CD8-positive, alpha-beta memory T cell (primary cell): ENCODE results near the gene INSIG1. TPM values are rescaled to one million over a fixed set of nuclear protein-coding genes. Genes with fewer than 3 reads are reported as not detected.

Source experiments
- CTCF ChIA-PET: fragments of 350-600 bp; sonication (Branson Sonifier 250); formaldehyde crosslinking; loops from one replicate; lab custom pipeline; 2021; ENCODE audit warnings: antibody characterized with exemption; lab: Charles Lee
- POLR2A ChIA-PET: fragments of 350-600 bp; sonication (Branson Sonifier 250); formaldehyde crosslinking; loops from one replicate; lab custom pipeline; 2021; ENCODE audit warnings: antibody characterized with exemption; lab: Charles Lee
- DNase-seq, 5 donors: peaks; one replicate each; pipeline versions ENCODE4 v3.0.0 to v3.0.0-alpha.2; 2020 to 2022; ENCODE audit warnings: mixed read lengths in 1 of 5
- H3K27ac ChIP-seq: one replicate; pipeline ENCODE4 v1.7.0; 2013; ENCODE audit warnings: low read depth, mild to moderate bottlenecking, low read length, moderate library complexity
- H3K27me3 ChIP-seq: 2 replicates; pipeline ENCODE4 v1.7.0; 2013; ENCODE audit warnings: low read length, mild to moderate bottlenecking; ENCODE audit not compliant: insufficient read depth, poor library complexity, severe bottlenecking
- H3K36me3 ChIP-seq: 2 replicates; pipeline ENCODE4 v1.7.0; 2013; ENCODE audit warnings: mild to moderate bottlenecking, low read length, moderate library complexity; ENCODE audit not compliant: insufficient read depth
- H3K4me1 ChIP-seq: 2 replicates; pipeline ENCODE4 v1.7.0; 2013; ENCODE audit warnings: mild to moderate bottlenecking, low read length, moderate library complexity; ENCODE audit not compliant: insufficient read depth
- H3K4me3 ChIP-seq: 2 replicates; pipeline ENCODE4 v1.7.0; 2013; ENCODE audit warnings: mild to moderate bottlenecking, low read length
- H3K9me3 ChIP-seq: 2 replicates; pipeline ENCODE4 v1.7.0; 2013; ENCODE audit warnings: mild to moderate bottlenecking, low read length
- H3K27ac Mint-ChIP-seq, 8 donors: one replicate each; pipeline ENCODE4 v1.8.0; 2020 to 2021; ENCODE audit warnings: mixed read lengths in 8 of 8, mild to moderate bottlenecking in 6 of 8, inconsistent platforms in 3 of 8, moderate library complexity in 3 of 8
- H3K27me3 Mint-ChIP-seq, 2 donors: one replicate each; pipeline ENCODE4 v1.8.0; 2020 to 2021; ENCODE audit warnings: mixed read lengths in 2 of 2, mild to moderate bottlenecking in 1 of 2, moderate library complexity in 1 of 2
- H3K36me3 Mint-ChIP-seq, 3 donors: one replicate each; pipeline ENCODE4 v1.8.0; 2020 to 2021; ENCODE audit warnings: mixed read lengths in 3 of 3, inconsistent platforms in 1 of 3, mild to moderate bottlenecking in 1 of 3
- H3K4me1 Mint-ChIP-seq, 3 donors: one replicate each; pipeline ENCODE4 v1.8.0; 2020 to 2021; ENCODE audit warnings: mixed read lengths in 3 of 3, inconsistent platforms in 1 of 3, mild to moderate bottlenecking in 1 of 3
- H3K4me3 Mint-ChIP-seq, 7 donors: one replicate each; pipeline ENCODE4 v1.8.0; 2020 to 2021; ENCODE audit warnings: mixed read lengths in 7 of 7, mild to moderate bottlenecking in 6 of 7, moderate library complexity in 4 of 7, inconsistent platforms in 2 of 7
- H3K9me3 Mint-ChIP-seq, 5 donors: one replicate each; pipeline ENCODE4 v1.8.0; 2020 to 2022; ENCODE audit warnings: mixed read lengths in 5 of 5, mild to moderate bottlenecking in 3 of 5, moderate library complexity in 2 of 5, inconsistent platforms in 1 of 5
- polyA plus RNA-seq: library from polyadenylated mRNA; unstranded; fragments of 300-500 nt; fragmentation: Illumina TruSeq; gene quantifications from one replicate; pipeline ENCODE4 v1.2.3, GENCODE V29; 2021
- total RNA-seq, 2 experiments: library from RNA; stranded (reverse); gene quantifications; one replicate each; pipeline ENCODE4 v1.2.3, GENCODE V29; 2021

INSIG1 gene
- total and polyA plus RNA-seq, 3 experiments from 2014 or later, result 25.0 to 29.5 (median 27.3) TPM

- H3K27me3 Mint-ChIP-seq, result peaks cover 4 to 18% of the 10 kb centered on the region in 2 donors
- peaks cover 4 to 6% (median 5%) of the 10 kb centered on the region in 3 donors for H3K4me1 Mint-ChIP-seq
- CTCF ChIA-PET, result no interaction called here
Measured at GRCh38 chr7:155348806-155349205, 51.1 kb downstream of the INSIG1 start.

DNA sequence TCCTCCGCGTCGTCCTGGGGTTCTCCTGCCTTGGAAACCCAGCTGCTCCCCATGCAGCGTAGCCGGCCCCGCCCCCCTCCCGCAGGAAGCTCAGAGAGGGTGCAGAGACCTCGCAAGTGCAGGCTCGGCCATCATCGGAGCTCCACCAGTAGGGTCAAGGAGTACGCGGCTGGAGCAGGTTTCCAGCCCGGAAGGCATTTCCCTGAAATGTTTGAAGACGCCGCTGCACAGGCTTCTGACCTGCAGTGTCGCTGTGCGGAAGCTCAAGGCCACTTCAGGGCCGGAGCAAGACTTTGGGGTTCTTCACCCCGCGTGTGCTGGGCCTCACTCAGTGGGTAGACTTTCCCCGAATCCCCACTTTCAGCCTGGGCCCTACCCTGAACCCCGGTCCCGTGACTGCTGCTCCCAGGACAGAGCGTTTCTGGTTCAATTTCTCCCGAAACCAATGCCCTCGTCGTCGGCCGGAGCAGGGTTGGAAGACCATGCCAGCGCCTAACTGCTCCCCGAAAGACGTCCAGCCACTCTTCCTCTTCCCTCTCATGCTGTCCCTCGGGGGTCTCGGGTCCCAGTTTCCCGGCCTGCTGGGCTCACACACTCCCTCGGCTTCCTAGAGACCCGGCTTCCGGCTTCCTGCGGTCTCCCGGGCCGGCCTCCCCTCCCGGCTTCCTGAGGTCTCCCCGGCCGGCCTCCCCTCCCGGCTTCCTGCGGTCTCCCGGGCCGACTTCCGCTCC is 52.1 kb downstream of the INSIG1 start:
- Histone ChIP-seq H3K36me3 (no peaks in the 10 kb centered on the region), H3K4me3 (no peak overlapping the region), H3K9me3 (no peaks in the 10 kb centered on the region), H3K4me1 (peaks cover 4% of the 10 kb centered on the region), H3K27me3 (peaks cover 4% of the 10 kb centered on the region), H3K27ac (no peak overlapping the region)
- Mint-ChIP-seq H3K4me3 (no peak overlapping the region), H3K27ac (no peak overlapping the region), H3K9me3 (no peaks in the 10 kb centered on the region), H3K4me1 (peaks cover 4 to 6% (median 5%) of the 10 kb centered on the region in 3 donors), H3K27me3 (peaks cover 4 to 18% of the 10 kb centered on the region in 2 donors), H3K36me3 (no peaks in the 10 kb centered on the region)
- ChIA-PET POLR2A (no interaction called here), CTCF (no interaction called here)
- DNase-seq, result peak in 1 of 5 donors; percentile 20

More at GRCh38 chr7:155348806-155349205, 51.1 kb downstream of the INSIG1 start:
- no peaks in the 10 kb centered on the region for H3K36me3 ChIP-seq
- H3K9me3 ChIP-seq, result no peaks in the 10 kb centered on the region
- H3K4me1 ChIP-seq, result peaks cover 4% of the 10 kb centered on the region
- peak in 1 of 5 donors; percentile 29 for DNase-seq
- H3K4me3 ChIP-seq, result no peak overlapping the region
- POLR2A ChIA-PET, result no interaction called here
- H3K4me3 Mint-ChIP-seq, result no peak overlapping the region
- no peak overlapping the region for H3K27ac ChIP-seq
- H3K27me3 ChIP-seq, result peaks cover 4% of the 10 kb centered on the region
- H3K27ac Mint-ChIP-seq, result no peak overlapping the region
- H3K36me3 Mint-ChIP-seq, result no peaks in the 10 kb centered on the region
- no peaks in the 10 kb centered on the region for H3K9me3 Mint-ChIP-seq

- Mint-ChIP-seq H3K9me3 (no peaks in the 10 kb centered on the region), H3K4me1 (no peaks in the 10 kb centered on the region), H3K27me3 (peaks cover 3 to 15% of the 10 kb centered on the region in 2 donors), H3K4me3 (no peak overlapping the region), H3K27ac (no peak overlapping the region), H3K36me3 (no peaks in the 10 kb centered on the region)
- Histone ChIP-seq H3K4me3 (no peak overlapping the region), H3K27ac (no peak overlapping the region), H3K27me3 (no peaks in the 10 kb centered on the region), H3K4me1 (no peaks in the 10 kb centered on the region), H3K9me3 (no peaks in the 10 kb centered on the region), H3K36me3 (no peaks in the 10 kb centered on the region)
- DNase-seq, result peak in 1 of 5 donors; percentile 19
- POLR2A ChIA-PET, result no interaction called here
- CTCF ChIA-PET, result interaction anchor here (1.3 kb wide), 1 partner anchor 160 kb away, joined by 3 read pairs; no protein-coding TSS in a partner anchor
Measured at GRCh38 chr7:155351120-155351870, 53.6 kb downstream of the INSIG1 start.

DNA sequence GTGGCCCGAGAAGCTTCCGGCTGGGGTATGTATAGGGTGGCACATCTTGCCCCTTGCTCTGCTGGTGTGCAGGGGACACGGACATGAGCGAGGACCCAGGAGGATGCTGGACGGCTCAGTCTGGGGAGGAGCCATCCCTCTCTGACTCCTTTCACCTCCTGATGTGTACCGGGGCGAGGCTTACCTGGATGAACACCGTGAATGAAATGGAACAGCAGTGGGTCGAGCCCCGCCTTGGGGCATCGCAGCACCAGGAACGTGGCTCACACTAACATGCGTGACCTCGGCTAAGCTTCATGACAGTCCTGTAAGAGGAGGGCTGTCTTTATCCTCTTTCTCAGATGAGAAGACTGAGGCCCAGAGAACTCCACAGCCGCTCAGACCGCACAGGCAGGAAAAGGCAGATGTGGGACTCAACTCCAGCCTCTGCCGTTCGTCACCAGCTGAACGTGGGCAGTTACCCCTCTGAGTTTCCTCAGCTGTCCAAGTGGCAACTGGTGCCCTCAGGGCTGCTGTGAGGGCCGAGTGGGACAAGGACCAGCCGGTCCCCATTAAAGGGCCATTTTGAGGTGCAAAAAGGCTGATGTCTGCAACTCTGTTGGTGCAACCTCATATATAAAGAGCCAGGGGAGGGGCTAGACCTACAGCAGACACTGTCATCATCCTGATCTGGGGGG is 54.5 kb downstream of the INSIG1 start:
- H3K4me1 Mint-ChIP-seq, result no peaks in the 10 kb centered on the region
- H3K4me1 ChIP-seq, result no peaks in the 10 kb centered on the region
- H3K4me3 Mint-ChIP-seq, result no peak overlapping the region
- H3K9me3 Mint-ChIP-seq, result no peaks in the 10 kb centered on the region
- H3K27me3 Mint-ChIP-seq, result peaks cover 6 to 21% of the 10 kb centered on the region in 2 donors
- H3K36me3 ChIP-seq, result no peaks in the 10 kb centered on the region
- peak in 1 of 5 donors; percentile 41 for DNase-seq
- ChIA-PET POLR2A (no interaction called here), CTCF (interaction anchor here (1.3 kb wide), 1 partner anchor 161 kb away, joined by 3 read pairs; no protein-coding TSS in a partner anchor)
- no peaks in the 10 kb centered on the region for H3K9me3 ChIP-seq
- H3K27ac Mint-ChIP-seq, result no peak overlapping the region
- no peak overlapping the region for H3K27ac ChIP-seq
- no peak overlapping the region for H3K4me3 ChIP-seq
- H3K36me3 Mint-ChIP-seq, result no peaks in the 10 kb centered on the region
- no peaks in the 10 kb centered on the region for H3K27me3 ChIP-seq

- POLR2A ChIA-PET, result no interaction called here
- no peak for DNase-seq
- peaks cover 6 to 21% of the 10 kb centered on the region in 2 donors for H3K27me3 Mint-ChIP-seq
- H3K4me1 Mint-ChIP-seq, result no peaks in the 10 kb centered on the region
- H3K4me3 Mint-ChIP-seq, result no peak overlapping the region
- Histone ChIP-seq H3K27me3 (no peaks in the 10 kb centered on the region), H3K9me3 (no peaks in the 10 kb centered on the region), H3K36me3 (no peaks in the 10 kb centered on the region), H3K27ac (no peak overlapping the region), H3K4me1 (no peaks in the 10 kb centered on the region), H3K4me3 (no peak overlapping the region)
- H3K27ac Mint-ChIP-seq, result no peak overlapping the region
- H3K36me3 Mint-ChIP-seq, result no peaks in the 10 kb centered on the region
- no peaks in the 10 kb centered on the region for H3K9me3 Mint-ChIP-seq
- CTCF ChIA-PET, result interaction anchor here (1.2 to 1.3 kb wide), 2 partner anchors 8 to 27 kb away, joined by 3 to 5 read pairs; no protein-coding TSS in a partner anchor
Measured at GRCh38 chr7:155352753-155353115, 55.1 kb downstream of the INSIG1 start.

- Histone ChIP-seq H3K36me3 (no peaks in the 10 kb centered on the region), H3K27me3 (no peaks in the 10 kb centered on the region), H3K4me1 (no peaks in the 10 kb centered on the region), H3K9me3 (no peaks in the 10 kb centered on the region), H3K27ac (no peak overlapping the region), H3K4me3 (no peak overlapping the region)
- Mint-ChIP-seq H3K4me1 (no peaks in the 10 kb centered on the region), H3K36me3 (no peaks in the 10 kb centered on the region), H3K9me3 (no peaks in the 10 kb centered on the region), H3K27me3 (peaks cover 6 to 25% of the 10 kb centered on the region in 2 donors), H3K27ac (no peak overlapping the region), H3K4me3 (no peak overlapping the region)
- CTCF ChIA-PET, result interaction anchor here (1.2 to 1.3 kb wide), 2 partner anchors 8 to 27 kb away, joined by 3 to 5 read pairs; no protein-coding TSS in a partner anchor
- DNase-seq, result peak in 1 of 5 donors; percentile 16
- POLR2A ChIA-PET, result no interaction called here
Measured at GRCh38 chr7:155353256-155353897, 55.7 kb downstream of the INSIG1 start.

GRCh38 chr7:155354371-155355048 is 56.8 kb downstream of the INSIG1 start:
- no peaks in the 10 kb centered on the region for H3K4me1 ChIP-seq
- Mint-ChIP-seq H3K4me3 (no peak overlapping the region), H3K9me3 (no peaks in the 10 kb centered on the region), H3K27ac (peak overlapping the region in 1 of 8 donors; percentile 17), H3K36me3 (no peaks in the 10 kb centered on the region), H3K4me1 (no peaks in the 10 kb centered on the region), H3K27me3 (peaks cover 6 to 31% of the 10 kb centered on the region in 2 donors)
- no peaks in the 10 kb centered on the region for H3K9me3 ChIP-seq
- H3K27ac ChIP-seq, result no peak overlapping the region
- ChIA-PET CTCF (no interaction called here), POLR2A (no interaction called here)
- H3K4me3 ChIP-seq, result no peak overlapping the region
- H3K27me3 ChIP-seq, result no peaks in the 10 kb centered on the region
- no peaks in the 10 kb centered on the region for H3K36me3 ChIP-seq
- peak in 1 of 5 donors; percentile 14 for DNase-seq
